HG02623 (cell line): ENCODE data around the gene ACTA2.
"Not testable (repeated sequence)": the region's sequence is repeated elsewhere in the genome, so short reads cannot be mapped to it uniquely, and the experiment has no call there.

Experiments used
- ATAC-seq: cut with Tn5 transposase; IDR thresholded peaks from one replicate; pipeline ENCODE4 v1.9.1; 2021; ENCODE audit warnings: moderate library complexity; ENCODE audit not compliant: unreplicated experiment

The ACTA2 gene

DNA sequence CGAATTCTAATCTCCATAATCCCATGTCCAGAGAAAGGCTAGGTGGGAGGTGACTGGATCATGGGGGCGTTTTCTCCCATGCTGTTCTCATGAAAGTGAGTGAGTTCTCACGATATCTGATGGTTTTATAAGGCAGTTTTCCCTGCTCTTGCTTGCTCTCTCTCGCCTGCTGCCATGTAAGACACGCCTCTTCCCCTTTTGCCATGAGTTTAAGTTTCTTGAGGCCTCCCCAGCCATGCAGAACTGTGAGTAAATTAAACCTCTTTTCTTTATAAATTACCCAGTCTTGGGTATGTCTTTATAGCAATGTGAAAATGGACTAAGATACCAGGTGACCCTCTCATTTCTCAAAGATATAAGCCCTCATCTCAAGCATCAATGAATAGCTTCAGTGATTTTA lies 1.1 kb upstream of the ACTA2 start:
- ATAC-seq, result no peak

DNA sequence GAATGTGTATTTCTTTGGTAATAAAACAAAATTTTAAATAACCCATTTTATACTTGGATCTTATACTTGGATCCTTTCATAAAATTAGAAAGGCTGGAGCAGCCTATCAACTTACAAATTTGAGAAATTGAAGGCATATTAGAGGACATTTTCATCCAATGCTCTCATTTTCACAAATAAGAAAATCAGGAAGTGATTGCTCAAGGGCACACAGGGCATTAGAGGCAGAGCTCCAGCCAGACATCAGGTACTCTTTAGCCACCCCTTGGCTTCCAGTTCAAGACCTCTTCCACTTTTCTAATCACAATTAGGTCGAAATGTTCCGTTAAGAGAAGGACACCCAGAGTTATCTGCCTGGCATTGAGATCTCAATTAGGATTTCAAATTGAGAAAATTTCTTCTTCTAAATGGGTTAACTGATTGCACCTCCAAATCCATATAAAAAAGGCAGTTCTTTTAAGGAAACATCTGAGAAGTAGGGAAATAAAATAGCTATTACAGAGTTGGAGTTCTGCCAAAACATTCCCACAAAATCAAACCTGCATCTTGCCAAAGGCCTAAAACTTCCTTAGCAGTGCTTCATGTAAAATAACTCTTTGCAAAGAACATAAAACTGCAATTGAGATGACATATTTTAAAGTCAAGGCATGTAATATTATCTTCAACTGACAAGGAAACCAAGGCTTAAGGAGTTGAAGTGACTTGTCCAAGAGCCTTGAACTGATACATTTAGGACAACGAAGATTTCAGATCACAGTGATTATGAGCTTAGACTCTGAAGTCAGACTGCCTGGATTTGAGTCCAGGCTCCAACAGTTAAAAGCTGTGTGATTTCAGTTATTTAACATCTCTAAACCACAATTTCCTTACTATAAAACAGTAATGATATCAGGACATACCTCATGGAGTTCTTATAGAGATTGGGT lies 2.4 kb downstream of the ACTA2 start:
- no peak for ATAC-seq

DNA sequence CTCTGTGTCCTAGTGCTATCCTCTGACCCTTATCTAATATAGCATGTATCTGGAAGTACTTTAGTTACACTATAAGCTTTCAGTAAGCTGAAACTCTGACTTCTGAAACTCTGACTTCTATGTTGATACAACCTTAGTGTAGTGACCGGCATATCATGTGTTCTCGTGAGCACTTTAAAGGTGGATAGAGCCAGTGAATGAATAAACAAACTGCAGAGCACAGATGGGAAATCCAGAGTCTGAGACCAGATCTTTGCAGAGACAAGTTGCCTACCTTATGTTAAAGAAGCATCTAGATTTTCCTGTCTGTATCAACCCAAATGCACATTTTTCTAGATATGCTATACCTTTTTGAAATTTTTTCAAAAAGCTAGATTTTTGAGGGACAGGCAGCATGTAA lies 3.5 kb downstream of the ACTA2 start:
- ATAC-seq, result no peak

DNA sequence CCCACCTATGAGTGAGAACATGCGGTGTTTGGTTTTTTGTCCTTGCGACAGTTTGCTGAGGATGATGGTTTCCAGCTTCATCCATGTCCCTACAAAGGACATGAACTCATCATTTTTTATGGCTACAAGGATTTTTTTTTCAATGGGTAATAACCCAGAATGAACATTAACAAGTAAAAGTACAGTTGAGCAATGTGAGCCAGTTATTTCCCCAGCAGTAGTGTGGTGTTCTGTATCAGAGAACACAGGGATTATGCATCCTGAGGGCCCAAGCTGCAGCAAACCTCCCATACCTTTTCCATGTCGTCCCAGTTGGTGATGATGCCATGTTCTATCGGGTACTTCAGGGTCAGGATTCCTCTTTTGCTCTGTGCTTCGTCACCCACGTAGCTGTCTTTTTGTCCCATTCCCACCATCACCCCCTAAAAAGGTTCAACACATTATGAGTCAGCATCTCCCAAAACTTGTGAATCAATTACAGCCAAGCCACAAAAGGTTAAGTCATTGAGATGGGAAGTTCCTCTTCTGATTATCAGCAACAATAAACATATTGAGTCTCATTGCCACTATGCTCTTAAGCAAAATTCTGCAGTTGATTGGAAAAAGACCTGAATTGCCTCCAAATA lies 5.5 kb downstream of the ACTA2 start:
- ATAC-seq, result no peak

DNA sequence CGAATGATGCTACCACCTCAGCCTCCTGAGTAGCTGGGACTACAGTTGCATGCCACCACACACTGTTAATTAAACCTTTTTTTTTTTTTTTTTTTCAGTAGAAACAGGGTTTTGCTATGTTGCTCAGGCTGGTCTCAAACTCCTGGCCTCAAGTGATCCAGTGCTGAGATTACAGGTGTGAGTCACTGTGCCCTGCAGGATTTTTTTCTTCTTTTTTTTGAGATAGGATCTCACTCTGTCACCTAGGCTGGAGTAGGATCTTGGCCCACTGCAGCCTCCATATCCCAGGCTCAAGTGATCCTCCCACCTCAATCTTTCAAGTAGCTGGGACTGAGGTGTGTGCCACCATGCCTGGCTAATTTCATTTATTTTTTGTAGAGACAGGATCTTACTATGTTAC lies 6.4 kb downstream of the ACTA2 start:
- ATAC-seq, result no peak

DNA sequence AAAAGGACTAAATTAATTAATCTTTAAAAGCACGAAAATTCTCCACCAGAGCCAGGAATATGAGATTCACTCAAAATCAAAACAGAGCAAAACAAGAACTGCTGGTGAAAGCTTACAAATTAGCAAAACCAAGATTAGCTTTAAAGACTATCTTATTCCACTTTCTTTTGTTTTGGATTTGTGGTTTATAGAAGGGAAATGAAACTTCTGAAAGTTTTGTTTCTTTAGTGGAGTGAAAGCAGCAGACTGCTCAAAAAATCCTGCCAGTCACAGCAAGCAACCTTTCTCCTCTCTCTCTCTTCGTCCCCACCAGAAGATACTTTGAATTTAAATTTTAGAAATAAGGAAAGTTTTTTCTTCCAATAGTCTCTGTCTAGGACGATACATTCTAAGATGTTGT lies 7.8 kb downstream of the ACTA2 start:
- peak; percentile 57 for ATAC-seq

DNA sequence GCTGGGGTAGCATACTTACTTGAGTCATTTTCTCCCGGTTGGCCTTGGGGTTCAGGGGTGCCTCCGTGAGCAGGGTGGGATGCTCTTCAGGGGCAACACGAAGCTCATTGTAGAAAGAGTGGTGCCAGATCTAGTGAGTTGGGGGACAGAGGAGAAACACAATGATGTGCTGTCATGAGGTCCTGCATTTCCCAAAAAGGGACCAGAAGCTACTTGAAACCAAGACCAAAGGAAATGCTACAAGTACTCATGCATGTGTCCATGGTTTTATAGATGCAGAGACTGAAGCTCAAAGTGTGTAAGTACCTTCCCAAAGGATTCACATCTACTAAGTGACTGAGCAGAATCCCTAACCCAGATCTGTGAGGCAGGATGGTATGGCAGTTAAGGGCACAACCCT lies 8.8 kb downstream of the ACTA2 start:
- no peak for ATAC-seq

DNA sequence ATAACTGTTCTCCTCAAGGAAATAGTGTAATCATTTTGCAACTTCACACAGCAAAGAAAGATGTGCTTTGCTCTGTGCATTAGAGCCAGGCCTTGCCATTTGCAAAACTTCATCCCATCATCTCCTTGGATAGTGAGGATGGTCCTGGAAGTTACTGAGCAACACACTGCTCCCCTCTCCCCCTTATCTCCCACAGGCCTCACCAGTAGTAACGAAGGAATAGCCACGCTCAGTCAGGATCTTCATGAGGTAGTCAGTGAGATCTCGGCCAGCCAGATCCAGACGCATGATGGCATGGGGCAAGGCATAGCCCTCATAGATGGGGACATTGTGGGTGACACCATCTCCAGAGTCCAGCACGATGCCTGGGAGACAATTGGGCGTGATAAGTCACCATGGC lies 11.5 kb downstream of the ACTA2 start:
- no peak for ATAC-seq

DNA sequence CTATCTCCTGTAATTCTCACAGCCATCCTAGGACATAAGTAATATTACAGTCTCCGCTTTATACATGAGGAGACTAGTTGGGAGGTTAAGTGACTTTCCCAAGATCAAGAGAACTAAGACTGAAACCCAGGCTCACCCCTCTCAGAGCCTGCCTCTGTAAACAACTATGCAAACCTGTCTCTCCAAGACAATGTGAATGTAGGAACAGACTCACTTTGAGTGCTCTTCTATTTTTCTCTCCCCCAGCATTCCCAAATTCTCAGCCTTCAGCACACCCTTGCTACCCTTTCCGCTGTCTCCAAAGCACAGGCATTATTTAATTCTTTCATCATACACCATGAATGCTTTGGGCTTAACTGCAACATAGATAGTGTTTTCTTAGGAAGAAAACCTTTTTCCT lies 13.6 kb downstream of the ACTA2 start:
- ATAC-seq, result no peak

DNA sequence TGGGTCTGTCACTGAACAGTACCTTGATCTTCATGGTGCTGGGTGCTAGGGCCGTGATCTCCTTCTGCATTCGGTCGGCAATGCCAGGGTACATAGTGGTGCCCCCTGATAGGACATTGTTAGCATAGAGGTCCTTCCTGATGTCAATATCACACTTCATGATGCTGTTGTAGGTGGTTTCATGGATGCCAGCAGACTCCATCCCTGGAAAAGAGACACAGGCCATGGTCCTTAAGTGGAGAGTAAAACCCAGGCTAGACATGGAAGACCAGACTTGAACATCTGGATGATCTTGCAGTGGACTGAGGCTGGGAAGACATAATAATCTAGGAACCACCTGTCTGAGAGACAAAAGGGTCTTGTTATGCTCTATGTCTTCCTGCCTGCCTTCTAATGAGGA lies 14.5 kb downstream of the ACTA2 start:
- ATAC-seq, result no peak

DNA sequence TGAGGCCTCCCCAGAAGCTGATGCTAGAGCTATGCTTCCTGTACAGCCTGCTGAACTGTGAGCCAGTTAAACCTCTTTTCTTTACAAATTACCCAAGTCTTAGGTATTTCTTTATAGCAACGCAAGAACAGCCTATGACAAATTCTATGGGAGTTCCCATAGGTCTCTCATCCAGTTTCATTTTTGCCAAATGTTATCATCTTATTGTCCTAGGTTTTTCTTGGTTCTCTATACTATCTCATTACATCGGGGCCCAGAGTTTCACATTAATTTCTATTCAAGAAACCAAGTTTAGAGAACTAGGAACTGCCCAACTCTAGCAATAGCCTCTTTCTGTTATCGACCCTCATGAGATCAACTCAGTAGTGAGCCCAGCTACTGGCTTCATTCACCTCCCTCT lies 15.9 kb downstream of the ACTA2 start:
- ATAC-seq, result no peak

DNA sequence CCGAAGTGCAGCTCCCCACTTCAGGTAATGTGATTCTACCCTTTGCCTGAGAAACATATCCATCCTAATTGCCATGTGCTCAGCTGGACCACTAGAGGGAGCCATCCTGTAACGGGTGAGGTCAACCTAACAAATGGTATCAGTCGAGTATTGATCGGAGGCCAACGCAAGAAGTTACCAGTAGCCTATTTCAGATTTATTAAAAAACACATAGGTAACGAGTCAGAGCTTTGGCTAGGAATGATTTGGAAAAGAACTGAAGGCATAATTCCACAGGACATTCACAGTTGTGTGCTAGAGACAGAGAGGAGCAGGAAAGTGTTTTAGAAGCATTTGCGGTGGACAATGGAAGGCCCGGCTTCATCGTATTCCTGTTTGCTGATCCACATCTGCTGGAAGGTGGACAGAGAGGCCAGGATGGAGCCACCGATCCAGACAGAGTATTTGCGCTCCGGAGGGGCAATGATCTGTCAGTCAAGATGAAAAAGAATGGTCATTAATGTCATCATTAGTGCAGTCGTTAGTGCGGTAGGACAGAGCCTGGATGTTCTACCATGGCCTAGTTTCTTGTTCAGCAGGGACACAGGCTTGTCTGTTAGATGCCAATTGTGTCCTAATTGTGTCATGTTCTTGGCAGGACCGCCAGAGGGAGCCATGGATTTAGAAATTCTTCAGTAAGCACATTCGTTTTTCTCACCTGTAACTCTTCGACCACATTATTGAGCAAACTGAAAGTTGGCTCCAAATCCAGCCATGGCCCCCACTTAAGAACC lies 17.5 kb downstream of the ACTA2 start:
- ATAC-seq, result no peak

DNA sequence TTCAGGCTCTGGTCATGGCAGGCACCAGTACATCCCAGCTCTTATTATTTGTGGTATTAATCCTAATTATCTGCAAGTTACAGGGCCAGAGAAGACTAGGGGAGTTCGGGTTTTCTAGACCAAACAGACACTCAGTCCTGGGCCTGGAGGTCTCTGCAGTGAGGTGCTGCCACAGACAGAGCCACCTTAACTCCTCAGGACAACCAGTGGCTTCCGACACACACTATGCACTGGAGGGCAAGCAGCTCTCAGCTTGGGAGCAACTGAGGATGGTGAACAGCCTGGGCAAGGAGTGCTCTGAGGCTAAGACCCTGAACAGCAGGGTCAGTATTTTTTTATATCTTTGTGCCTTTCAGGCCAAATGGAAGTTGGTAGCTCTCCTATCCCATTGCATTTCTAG lies 19.0 kb downstream of the ACTA2 start:
- ATAC-seq, result no peak

DNA sequence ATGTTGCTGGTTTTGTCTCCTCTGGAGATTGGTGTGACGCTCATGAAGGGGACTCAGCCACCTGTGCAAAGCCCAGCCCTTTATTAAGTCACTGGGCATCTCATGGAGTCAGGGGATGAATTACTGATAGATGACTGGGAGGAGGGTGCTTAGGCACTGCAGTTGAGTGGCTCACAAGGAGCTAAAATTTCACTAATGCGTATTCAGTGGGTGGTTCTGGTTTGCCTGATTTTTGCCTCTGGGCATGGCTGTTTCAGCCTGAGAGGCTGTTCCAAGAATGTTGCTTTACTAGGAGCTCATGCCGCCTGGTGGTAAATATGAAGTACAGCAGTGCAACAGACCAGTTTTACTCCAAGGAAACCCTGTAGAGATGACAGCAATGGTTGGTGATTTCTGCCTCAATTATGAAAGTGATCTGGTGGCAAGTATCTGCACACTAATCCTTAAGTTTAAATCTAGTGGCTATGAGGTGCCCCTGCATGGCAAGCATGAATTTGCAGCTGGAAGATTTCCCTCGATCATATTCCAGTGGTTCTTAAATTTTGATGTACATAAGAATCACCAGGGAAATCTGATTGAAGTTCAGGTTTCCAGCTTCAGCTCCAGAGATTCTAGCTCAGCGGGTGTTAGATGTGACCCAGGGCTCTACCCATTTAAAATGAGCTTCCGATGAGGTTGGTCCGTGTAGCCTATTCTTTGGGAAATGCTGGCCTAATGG lies 19.9 kb downstream of the ACTA2 start:
- ATAC-seq, result peak; percentile 76

DNA sequence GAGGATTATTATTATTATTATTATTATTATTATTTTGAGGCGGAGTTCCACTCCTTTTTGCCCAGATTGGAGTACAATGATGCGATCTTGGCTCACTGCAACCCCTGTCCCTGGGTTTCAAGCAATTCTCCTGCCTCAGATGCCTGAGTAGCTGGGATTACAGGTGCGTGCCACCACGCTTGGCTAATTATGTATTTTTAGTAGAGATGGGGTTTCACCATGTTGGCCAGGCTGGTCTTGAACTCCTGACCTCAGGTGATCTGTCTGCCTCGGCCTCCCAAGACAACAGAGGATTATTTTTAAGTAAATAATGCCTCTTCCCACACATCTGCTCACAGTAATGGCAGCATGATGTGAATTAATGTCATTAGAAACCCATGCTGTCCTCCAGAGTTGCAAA lies 20.5 kb downstream of the ACTA2 start:
- not testable (repeated sequence) for ATAC-seq

DNA sequence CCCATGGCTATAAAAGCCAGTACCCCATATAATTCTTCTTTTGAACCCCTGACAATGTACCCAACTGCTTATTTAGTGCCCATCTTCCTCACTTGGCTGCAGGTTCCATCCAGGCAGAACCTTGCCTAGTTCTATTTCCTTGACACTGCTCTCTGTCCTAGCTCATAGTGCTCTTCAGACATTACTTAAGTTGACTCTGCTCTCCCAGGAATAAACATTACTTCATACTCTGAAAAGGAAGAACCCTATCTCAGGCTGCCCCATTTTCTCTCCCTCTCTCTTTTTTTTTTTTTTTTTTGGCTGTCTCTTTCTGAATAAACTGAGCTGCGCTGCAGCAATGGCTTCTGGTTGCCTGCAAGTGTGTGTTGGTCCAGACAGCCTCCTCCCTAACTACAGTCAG lies 21.0 kb downstream of the ACTA2 start:
- ATAC-seq, result no peak

DNA sequence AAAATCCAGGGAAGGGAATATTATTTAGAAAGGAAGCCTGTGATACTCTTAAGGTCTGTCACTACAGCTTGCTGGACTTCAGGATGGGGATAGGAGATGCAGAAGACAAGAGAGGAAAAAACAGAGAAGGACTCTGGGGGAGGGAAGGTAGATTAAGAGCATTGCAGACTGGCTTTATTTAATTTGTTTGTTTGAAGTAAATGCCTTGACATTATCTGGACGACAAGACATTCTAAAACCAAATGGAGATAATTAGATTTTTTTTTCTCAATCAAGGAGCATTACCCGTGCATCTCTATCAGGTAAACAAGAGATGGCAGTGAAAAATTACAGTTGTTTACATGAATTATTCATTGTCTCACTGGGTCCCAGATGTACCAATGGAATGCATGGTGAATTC lies 24.3 kb downstream of the ACTA2 start:
- no peak for ATAC-seq

DNA sequence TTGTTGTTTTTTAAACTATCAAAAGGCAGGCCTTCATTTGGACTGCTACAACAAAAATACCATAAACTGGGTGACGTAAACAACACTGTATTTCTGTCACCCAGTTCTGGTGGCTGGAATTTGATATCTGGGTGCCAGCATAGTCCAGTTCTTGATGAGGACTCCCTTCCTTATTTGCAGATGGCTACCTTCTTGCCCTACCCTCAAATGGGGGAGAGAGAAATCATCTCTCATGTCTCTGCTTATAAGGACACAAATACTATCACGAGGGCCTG lies 25.2 kb downstream of the ACTA2 start:
- no peak for ATAC-seq

DNA sequence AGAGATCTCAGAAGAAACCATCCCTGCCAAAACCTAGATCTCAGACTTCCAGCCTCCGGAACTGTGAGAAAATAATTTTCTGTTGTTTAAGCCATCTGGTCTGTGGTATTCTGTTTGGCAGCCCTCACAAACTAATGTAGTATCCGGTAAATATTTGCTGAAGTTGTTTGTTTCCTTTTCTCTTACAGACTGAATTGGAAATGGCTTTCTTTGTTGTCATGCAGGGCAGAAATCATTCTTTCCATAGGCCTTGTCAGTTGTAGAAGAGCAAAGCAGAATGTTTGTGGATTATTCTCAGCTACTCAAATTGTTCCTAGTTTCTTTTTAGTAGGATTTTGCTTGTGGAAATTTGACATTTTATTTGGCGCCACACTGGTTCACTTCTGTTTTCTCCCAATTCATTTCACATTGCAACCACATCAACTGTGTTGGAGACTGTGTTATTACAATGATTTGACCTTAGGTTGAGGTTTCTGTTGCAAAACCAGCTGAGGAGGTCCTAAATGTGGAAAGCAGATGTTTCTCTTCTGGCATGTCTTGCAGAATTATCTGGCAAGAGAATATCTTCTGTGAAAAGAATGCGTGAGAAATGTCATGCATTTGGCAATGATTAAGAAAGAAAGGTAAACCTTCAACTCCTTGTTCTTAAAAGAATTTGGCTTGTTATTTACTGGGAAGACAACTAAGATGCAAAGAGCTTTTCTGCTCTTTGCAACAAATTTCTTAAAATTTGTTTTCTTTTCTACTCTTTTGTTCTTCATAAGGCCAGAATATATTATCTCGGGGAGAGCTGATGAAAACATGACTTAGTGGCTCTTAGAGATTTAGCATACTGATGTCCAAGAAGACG lies 25.8 kb downstream of the ACTA2 start:
- no peak for ATAC-seq

DNA sequence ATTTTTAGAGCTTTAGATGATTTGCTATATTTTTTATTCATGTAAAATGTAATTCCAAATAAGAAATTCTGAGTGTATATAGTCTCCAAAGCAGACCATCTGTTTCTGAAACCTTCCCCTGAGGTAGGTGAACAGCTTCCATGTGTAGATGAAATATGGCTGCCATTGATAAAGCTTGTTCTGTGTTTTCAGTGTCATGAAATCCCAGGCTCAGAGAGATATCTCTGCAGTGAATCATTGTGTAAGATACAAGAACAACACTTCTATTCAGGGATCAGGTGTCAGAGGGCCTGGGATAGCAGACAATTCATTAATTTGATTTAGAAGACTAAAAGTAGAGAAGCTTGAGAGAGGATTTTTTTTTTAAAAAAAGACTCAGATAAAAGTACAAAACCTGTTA lies 29.1 kb downstream of the ACTA2 start:
- no peak for ATAC-seq

DNA sequence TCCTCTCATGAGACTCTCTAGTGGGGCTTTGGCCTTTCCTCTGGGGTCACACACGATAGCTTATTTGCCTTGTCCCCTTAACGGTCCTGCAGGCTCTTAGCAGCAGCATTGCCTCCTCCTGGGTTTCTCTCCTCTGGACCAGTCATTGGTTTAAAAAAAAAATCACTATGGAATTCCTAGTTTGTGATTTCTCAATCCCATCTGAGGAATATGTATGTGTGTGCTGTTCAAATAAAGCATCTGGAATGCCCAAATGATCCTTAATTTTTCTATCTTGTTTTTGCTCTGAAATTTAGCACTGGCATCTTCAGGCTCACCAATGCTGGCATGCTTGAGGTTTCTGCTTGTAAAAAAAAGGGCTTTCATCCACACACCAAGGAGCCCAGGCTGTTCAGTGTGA lies 30.5 kb downstream of the ACTA2 start:
- no peak for ATAC-seq
